HG02571 (cell line): ENCODE results near the gene ESYT2.
A peak's percentile ranks its signal among the peaks of the same experiment; 100 is the strongest.

ENCODE experiments used
- ATAC-seq: cut with Tn5 transposase; IDR thresholded peaks from one replicate; pipeline ENCODE4 v1.9.1; 2021; ENCODE audit warnings: mild to moderate bottlenecking, moderate library complexity; ENCODE audit not compliant: unreplicated experiment

Gene ESYT2

GRCh38 chr7:158828133-158829020 lies 932 bp downstream of the ESYT2 start:
- no peak for ATAC-seq

- ATAC-seq = no peak
Measured at GRCh38 chr7:158827411-158828132, 1.7 kb downstream of the ESYT2 start.

GRCh38 chr7:158825628-158826289 lies 3.5 kb downstream of the ESYT2 start:
- ATAC-seq = no peak

- peak; percentile 64 for ATAC-seq
Measured at GRCh38 chr7:158824028-158824427, 5.3 kb downstream of the ESYT2 start.

- no peak for ATAC-seq
Measured at GRCh38 chr7:158821171-158822031, 7.9 kb downstream of the ESYT2 start.

GRCh38 chr7:158820656-158821055 lies 8.7 kb downstream of the ESYT2 start:
- no peak for ATAC-seq

GRCh38 chr7:158819571-158820203 lies 9.6 kb downstream of the ESYT2 start:
- ATAC-seq = no peak

- ATAC-seq = peak; percentile 89
Measured at GRCh38 chr7:158818325-158819213, 10.7 kb downstream of the ESYT2 start.

GRCh38 chr7:158816995-158817394 lies 12.3 kb downstream of the ESYT2 start:
- no peak for ATAC-seq

GRCh38 chr7:158816271-158816670 lies 13.0 kb downstream of the ESYT2 start:
- no peak for ATAC-seq

- no peak for ATAC-seq
Measured at GRCh38 chr7:158815800-158816128, 13.5 kb downstream of the ESYT2 start.

GRCh38 chr7:158815083-158815799 lies 14.1 kb downstream of the ESYT2 start:
- no peak for ATAC-seq

- no peak for ATAC-seq
Measured at GRCh38 chr7:158814637-158815036, 14.7 kb downstream of the ESYT2 start.

GRCh38 chr7:158812684-158813083 lies 16.6 kb downstream of the ESYT2 start:
- no peak for ATAC-seq

GRCh38 chr7:158811894-158812293 lies 17.4 kb downstream of the ESYT2 start:
- ATAC-seq = no peak

- no peak for ATAC-seq
Measured at GRCh38 chr7:158811461-158811860, 17.8 kb downstream of the ESYT2 start.

GRCh38 chr7:158810846-158811245 lies 18.5 kb downstream of the ESYT2 start:
- ATAC-seq = no peak

- peak; percentile 93 for ATAC-seq
Measured at GRCh38 chr7:158809596-158809995, 19.7 kb downstream of the ESYT2 start.

- no peak for ATAC-seq
Measured at GRCh38 chr7:158808126-158808525, 21.2 kb downstream of the ESYT2 start.
